Calu3 (cell line): ENCODE results near the gene ADCY1. TPM values are rescaled to one million over a fixed set of nuclear protein-coding genes. Genes with fewer than 3 reads are reported as not detected.

ENCODE experiments used
- BruUV-seq: library from RNA; stranded (reverse); fragments of 400-500 nt; replicated peaks from 2 replicates; lab custom pipeline; 2021; lab: Mats Ljungman, UMichigan
- CTCF ChIA-PET: fragments of 300-600 bp; sonication (Branson Sonifier 250); formaldehyde crosslinking; loops from one replicate; lab custom pipeline; 2022; ENCODE audit warnings: antibody characterized with exemption; lab: Charles Lee
- DNase-seq: peaks from one replicate; pipeline ENCODE4 v3.0.0; 2022
- H3K27ac Mint-ChIP-seq: one replicate; pipeline ENCODE4 v1.8.0; 2022; ENCODE audit warnings: mixed read lengths; ENCODE audit not compliant: unreplicated experiment
- H3K27me3 Mint-ChIP-seq: one replicate; pipeline ENCODE4 v1.8.0; 2022; ENCODE audit warnings: mixed read lengths; ENCODE audit not compliant: unreplicated experiment
- H3K36me3 Mint-ChIP-seq: one replicate; pipeline ENCODE4 v1.8.0; 2022; ENCODE audit warnings: mild to moderate bottlenecking, moderate library complexity, mixed read lengths; ENCODE audit not compliant: insufficient read depth, unreplicated experiment
- H3K4me1 Mint-ChIP-seq: one replicate; pipeline ENCODE4 v1.8.0; 2022; ENCODE audit warnings: mild to moderate bottlenecking, low read depth, mixed read lengths; ENCODE audit not compliant: unreplicated experiment
- H3K4me3 Mint-ChIP-seq: one replicate; pipeline ENCODE4 v1.8.0; 2022; ENCODE audit warnings: mild to moderate bottlenecking, low read depth, moderate library complexity, mixed read lengths; ENCODE audit not compliant: unreplicated experiment
- H3K9me3 Mint-ChIP-seq: one replicate; pipeline ENCODE4 v1.8.0; 2022; ENCODE audit warnings: low read depth, mixed read lengths; ENCODE audit not compliant: unreplicated experiment
- intact Hi-C: fragments of 100-400 bp; cut with micrococcal nuclease; formaldehyde crosslinking; loops from one replicate; pipeline ENCODE4 v1.10.0; 2022; ENCODE audit not compliant: unreplicated experiment
- total RNA-seq: library from RNA; stranded (reverse); gene quantifications from 2 replicates; pipeline ENCODE4 v1.2.3, GENCODE V29; 2022
- TF ChIP-seq, protein P1 (sequence below): fragments of 200-600 bp; IDR thresholded peaks from one replicate; pipeline ENCODE4 v1.8.0; 2022; ENCODE audit warnings: antibody characterized with exemption; ENCODE audit not compliant: unreplicated experiment

Gene ADCY1
- total RNA-seq, 1 experiment from 2014 or later: 8.8 TPM

- TF ChIP-seq, protein P1, sequence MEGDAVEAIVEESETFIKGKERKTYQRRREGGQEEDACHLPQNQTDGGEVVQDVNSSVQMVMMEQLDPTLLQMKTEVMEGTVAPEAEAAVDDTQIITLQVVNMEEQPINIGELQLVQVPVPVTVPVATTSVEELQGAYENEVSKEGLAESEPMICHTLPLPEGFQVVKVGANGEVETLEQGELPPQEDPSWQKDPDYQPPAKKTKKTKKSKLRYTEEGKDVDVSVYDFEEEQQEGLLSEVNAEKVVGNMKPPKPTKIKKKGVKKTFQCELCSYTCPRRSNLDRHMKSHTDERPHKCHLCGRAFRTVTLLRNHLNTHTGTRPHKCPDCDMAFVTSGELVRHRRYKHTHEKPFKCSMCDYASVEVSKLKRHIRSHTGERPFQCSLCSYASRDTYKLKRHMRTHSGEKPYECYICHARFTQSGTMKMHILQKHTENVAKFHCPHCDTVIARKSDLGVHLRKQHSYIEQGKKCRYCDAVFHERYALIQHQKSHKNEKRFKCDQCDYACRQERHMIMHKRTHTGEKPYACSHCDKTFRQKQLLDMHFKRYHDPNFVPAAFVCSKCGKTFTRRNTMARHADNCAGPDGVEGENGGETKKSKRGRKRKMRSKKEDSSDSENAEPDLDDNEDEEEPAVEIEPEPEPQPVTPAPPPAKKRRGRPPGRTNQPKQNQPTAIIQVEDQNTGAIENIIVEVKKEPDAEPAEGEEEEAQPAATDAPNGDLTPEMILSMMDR: no peak
- Mint-ChIP-seq H3K4me1 (no peaks in the 10 kb centered on the region), H3K4me3 (no peak overlapping the region)
Measured at GRCh38 chr7:45716380-45717203, 142.4 kb downstream of the ADCY1 start.

GRCh38 chr7:45717537-45718235, 143.5 kb downstream of the ADCY1 start:
- Mint-ChIP-seq H3K27me3 (peaks cover 29% of the 10 kb centered on the region), H3K36me3 (no peaks in the 10 kb centered on the region), H3K4me1 (no peaks in the 10 kb centered on the region), H3K27ac (no peak overlapping the region), H3K4me3 (no peak overlapping the region), H3K9me3 (no peaks in the 10 kb centered on the region)
- no TSS peak for BruUV-seq
- DNase-seq: no peak
- CTCF ChIA-PET: no interaction called here
- TF ChIP-seq, protein P1: no peak
- intact Hi-C loops: no loop called here

More at GRCh38 chr7:45716380-45717203, 142.4 kb downstream of the ADCY1 start:
- no peaks in the 10 kb centered on the region for H3K9me3 Mint-ChIP-seq
- no TSS peak for BruUV-seq
- no peak overlapping the region for H3K27ac Mint-ChIP-seq
- DNase-seq: no peak
- H3K27me3 Mint-ChIP-seq: peaks cover 34% of the 10 kb centered on the region
- CTCF ChIA-PET: no interaction called here
- no peaks in the 10 kb centered on the region for H3K36me3 Mint-ChIP-seq
- intact Hi-C loops: no loop called here

GRCh38 chr7:45718464-45719330, 144.5 kb downstream of the ADCY1 start:
- Mint-ChIP-seq H3K36me3 (peaks cover 2% of the 10 kb centered on the region), H3K4me1 (no peaks in the 10 kb centered on the region), H3K27me3 (peaks cover 19% of the 10 kb centered on the region), H3K27ac (no peak overlapping the region), H3K4me3 (no peak overlapping the region), H3K9me3 (no peaks in the 10 kb centered on the region)
- CTCF ChIA-PET: no interaction called here
- intact Hi-C loops: no loop called here
- no TSS peak for BruUV-seq
- DNase-seq: no peak
- TF ChIP-seq, protein P1: no peak

GRCh38 chr7:45720989-45721388, 146.8 kb downstream of the ADCY1 start:
- H3K27ac Mint-ChIP-seq: no peak overlapping the region
- TF ChIP-seq, protein P1: no peak
- DNase-seq: no peak
- H3K9me3 Mint-ChIP-seq: no peaks in the 10 kb centered on the region
- peaks cover 7% of the 10 kb centered on the region for H3K36me3 Mint-ChIP-seq
- intact Hi-C loops: no loop called here
- H3K4me3 Mint-ChIP-seq: no peak overlapping the region
- CTCF ChIA-PET: interaction anchor here (0.6 kb wide), 1 partner anchor 1860 kb away, joined by 8 read pairs; no protein-coding TSS in a partner anchor
- BruUV-seq: no TSS peak
- no peaks in the 10 kb centered on the region for H3K4me1 Mint-ChIP-seq
- H3K27me3 Mint-ChIP-seq: no peaks in the 10 kb centered on the region
